ENCODE data around the gene NCBP3. TPM values are rescaled to one million over a fixed set of nuclear protein-coding genes. Genes with fewer than 3 reads are reported as not detected.

The NCBP3 gene
- total RNA-seq, 2 experiments from 2014 or later = 39.9 to 41.1 TPM

GRCh38 chr17:3759597-3760216, 86.3 kb downstream of the NCBP3 start:
- DNase-seq = no peak
- Mint-ChIP-seq H3K27ac (no peak overlapping the region), H3K9me3 (peaks cover 6% of the 10 kb centered on the region), H3K4me1 (peaks cover 20% of the 10 kb centered on the region), H3K4me3 (no peak overlapping the region), H3K36me3 (peaks cover 4% of the 10 kb centered on the region), H3K27me3 (no peaks in the 10 kb centered on the region)

- Mint-ChIP-seq H3K27me3 (no peaks in the 10 kb centered on the region), H3K27ac (peak overlapping the region; percentile 68), H3K9me3 (peaks cover 6% of the 10 kb centered on the region)
Measured at GRCh38 chr17:3755335-3756030, 90.6 kb downstream of the NCBP3 start.

GRCh38 chr17:3754458-3755334, 91.3 kb downstream of the NCBP3 start:
- H3K27ac Mint-ChIP-seq = no peak overlapping the region
- peak overlapping the region; percentile 32 for H3K4me3 Mint-ChIP-seq
- H3K4me1 Mint-ChIP-seq = peaks cover 22% of the 10 kb centered on the region

More at GRCh38 chr17:3755335-3756030, 90.6 kb downstream of the NCBP3 start:
- Mint-ChIP-seq H3K36me3 (peaks cover 4% of the 10 kb centered on the region), H3K4me1 (peaks cover 16% of the 10 kb centered on the region), H3K4me3 (no peak overlapping the region)
- DNase-seq = no peak

GRCh38 chr17:3754066-3754457, 92.0 kb downstream of the NCBP3 start:
- Mint-ChIP-seq H3K36me3 (no peaks in the 10 kb centered on the region), H3K27ac (no peak overlapping the region)

More at GRCh38 chr17:3754458-3755334, 91.3 kb downstream of the NCBP3 start:
- Mint-ChIP-seq H3K9me3 (peaks cover 2% of the 10 kb centered on the region), H3K36me3 (peaks cover 2% of the 10 kb centered on the region), H3K27me3 (no peaks in the 10 kb centered on the region)
- peak; percentile 78 for DNase-seq

GRCh38 chr17:3753624-3754023, 92.4 kb downstream of the NCBP3 start:
- DNase-seq = no peak
- Mint-ChIP-seq H3K4me3 (no peak overlapping the region), H3K27ac (no peak overlapping the region), H3K9me3 (no peaks in the 10 kb centered on the region), H3K36me3 (no peaks in the 10 kb centered on the region), H3K4me1 (peaks cover 29% of the 10 kb centered on the region), H3K27me3 (no peaks in the 10 kb centered on the region)

More at GRCh38 chr17:3754066-3754457, 92.0 kb downstream of the NCBP3 start:
- Mint-ChIP-seq H3K9me3 (no peaks in the 10 kb centered on the region), H3K4me3 (no peak overlapping the region), H3K4me1 (peaks cover 25% of the 10 kb centered on the region), H3K27me3 (no peaks in the 10 kb centered on the region)
- DNase-seq = no peak

Other genes with a start within 250 kb of the NCBP3 start
- gene TRPV1, start 236.8 kb downstream of the NCBP3 start, total RNA-seq = 1 to 10 TPM; 1.4 TPM
- gene SHPK, start 210.0 kb downstream of the NCBP3 start, total RNA-seq = 10 to 100 TPM; 11.9 to 12.3 TPM
- 10 to 100 TPM; 10.6 to 11.0 TPM for gene CTNS, start 209.5 kb downstream of the NCBP3 start, total RNA-seq
- 10 to 100 TPM; 12.3 to 13.6 TPM for gene TAX1BP3, start 177.7 kb downstream of the NCBP3 start, total RNA-seq
- gene EMC6, start 177.4 kb downstream of the NCBP3 start, total RNA-seq = 10 to 100 TPM; 83.6 to 85.8 TPM
- 10 to 100 TPM; 32.0 to 38.7 TPM for gene P2RX5, start 150.1 kb downstream of the NCBP3 start, total RNA-seq
- 10 to 100 TPM; 23.8 to 24.6 TPM for gene HASPIN, start 122.3 kb downstream of the NCBP3 start, total RNA-seq
- gene ITGAE, start 45.1 kb downstream of the NCBP3 start, total RNA-seq = 10 to 100 TPM; 24.9 to 29.8 TPM
- 1 to 10 TPM; 4.8 to 5.0 TPM for gene CAMKK1, start 46.8 kb upstream of the NCBP3 start, total RNA-seq
- gene P2RX1, start 70.2 kb upstream of the NCBP3 start, total RNA-seq = under 1 TPM; 0.45 to 0.54 TPM
- 10 to 100 TPM; 85.7 to 89.9 TPM for gene ATP2A3, start 118.2 kb upstream of the NCBP3 start, total RNA-seq